ENCODE data around the gene STRIP2.
"Not testable (repeated sequence)": the region's sequence is repeated elsewhere in the genome, so short reads cannot be mapped to it uniquely, and the experiment has no call there.

Gene STRIP2, protein sequence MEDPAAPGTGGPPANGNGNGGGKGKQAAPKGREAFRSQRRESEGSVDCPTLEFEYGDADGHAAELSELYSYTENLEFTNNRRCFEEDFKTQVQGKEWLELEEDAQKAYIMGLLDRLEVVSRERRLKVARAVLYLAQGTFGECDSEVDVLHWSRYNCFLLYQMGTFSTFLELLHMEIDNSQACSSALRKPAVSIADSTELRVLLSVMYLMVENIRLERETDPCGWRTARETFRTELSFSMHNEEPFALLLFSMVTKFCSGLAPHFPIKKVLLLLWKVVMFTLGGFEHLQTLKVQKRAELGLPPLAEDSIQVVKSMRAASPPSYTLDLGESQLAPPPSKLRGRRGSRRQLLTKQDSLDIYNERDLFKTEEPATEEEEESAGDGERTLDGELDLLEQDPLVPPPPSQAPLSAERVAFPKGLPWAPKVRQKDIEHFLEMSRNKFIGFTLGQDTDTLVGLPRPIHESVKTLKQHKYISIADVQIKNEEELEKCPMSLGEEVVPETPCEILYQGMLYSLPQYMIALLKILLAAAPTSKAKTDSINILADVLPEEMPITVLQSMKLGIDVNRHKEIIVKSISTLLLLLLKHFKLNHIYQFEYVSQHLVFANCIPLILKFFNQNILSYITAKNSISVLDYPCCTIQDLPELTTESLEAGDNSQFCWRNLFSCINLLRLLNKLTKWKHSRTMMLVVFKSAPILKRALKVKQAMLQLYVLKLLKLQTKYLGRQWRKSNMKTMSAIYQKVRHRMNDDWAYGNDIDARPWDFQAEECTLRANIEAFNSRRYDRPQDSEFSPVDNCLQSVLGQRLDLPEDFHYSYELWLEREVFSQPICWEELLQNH

DNA sequence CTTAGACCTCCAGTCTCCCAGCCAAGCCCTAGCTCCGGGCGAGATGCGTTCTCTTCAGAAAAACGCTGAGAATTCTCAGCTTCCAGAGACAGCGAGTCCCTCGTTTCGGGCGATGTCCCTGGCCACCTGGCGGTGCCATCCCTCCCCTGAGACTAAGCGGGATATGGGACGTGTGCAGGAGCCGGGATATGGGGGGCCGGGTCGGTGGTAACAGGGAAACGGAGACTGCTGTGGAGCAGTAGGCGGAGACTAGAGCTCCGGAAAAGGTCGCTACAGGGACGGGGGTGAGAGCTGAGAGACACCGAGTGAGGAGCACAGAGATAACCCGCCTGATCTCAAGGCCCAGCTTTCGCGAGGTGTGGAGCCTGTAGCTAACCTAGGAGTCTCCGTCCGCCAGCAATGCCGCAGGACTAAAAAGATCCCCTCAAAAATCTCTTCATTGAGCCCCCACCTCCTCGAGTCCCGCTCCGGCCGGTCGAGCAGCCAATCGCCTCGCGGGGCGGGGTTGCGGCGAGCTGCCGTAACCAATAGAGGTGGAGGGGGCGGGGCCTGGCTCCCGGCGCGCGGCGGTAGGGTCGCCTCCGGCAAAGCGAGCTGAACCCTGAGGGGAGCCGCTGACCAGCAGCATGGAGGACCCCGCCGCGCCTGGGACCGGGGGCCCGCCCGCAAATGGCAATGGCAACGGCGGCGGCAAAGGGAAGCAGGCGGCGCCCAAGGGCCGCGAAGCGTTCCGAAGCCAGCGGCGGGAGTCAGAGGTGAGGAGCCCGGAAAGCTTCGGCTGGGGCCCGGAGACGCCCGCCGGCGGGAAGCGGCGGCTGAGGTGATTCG is at the start of gene STRIP2:
TSS of gene STRIP2 (plus strand) at position 586 of the 828 bp plus-strand sequence. CDS start at position 627, 41 bp downstream.
- DNase-seq (ENCODE audit: low spot score) = peak; percentile 97

DNA sequence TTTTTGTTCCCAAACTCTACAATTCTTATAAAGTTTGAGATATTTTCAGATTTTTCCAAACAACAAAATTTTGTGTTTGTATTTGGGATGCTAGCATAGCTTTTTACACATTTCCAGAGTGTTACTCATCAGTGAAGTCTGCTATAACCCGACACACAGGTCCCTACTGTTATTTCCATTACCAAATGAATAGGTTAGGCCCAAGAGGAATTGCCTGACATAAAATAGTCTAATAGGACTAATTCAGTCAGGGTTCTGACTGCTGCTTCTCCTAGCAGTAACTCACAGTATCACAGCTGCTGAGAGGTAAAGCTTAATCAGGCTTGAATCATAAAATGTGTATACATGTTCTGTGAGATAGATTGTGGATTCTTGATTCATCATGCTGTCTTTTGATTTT is 49.1 kb upstream of the STRIP2 start:
- DNase-seq (ENCODE audit: low spot score) = no peak

DNA sequence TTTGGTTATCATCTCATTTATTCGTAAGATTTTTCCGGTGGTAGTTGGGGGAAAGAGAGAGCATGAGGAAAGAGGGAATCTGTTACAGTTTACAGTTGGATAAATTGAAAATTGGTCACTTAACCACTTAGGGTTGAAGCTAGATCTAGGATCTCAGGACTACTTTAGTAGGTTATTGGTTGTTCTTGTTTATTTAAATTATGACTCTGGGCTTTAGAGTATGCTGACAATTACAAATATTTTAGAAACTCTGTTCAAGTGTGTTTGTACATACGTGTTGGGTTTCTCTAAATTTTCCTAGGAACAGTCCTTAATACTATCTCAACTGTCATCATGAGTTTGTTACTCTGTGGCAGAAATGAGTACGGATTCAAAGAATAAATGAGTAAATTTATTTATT is 48.6 kb upstream of the STRIP2 start:
- no peak for DNase-seq (ENCODE audit: low spot score)

DNA sequence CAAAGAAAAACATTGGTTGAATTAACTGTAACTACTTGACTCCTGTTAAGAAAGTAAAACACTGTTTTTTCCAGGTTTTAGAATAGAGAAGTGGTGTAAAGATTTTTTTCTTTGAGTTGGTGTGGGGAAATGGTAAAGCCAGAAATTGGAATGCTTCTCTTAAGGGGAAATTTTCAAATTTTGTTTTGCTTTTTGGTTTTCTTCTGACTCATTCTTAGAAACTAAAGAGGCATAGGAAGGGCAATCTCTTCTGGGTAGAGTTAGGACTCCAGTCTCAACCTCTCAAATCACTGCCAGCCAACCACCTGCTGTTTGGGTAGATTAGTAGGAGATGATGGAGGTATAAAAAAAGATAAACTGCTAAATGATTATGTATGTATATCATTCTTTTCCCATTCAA is 47.7 kb upstream of the STRIP2 start:
- no peak for DNase-seq (ENCODE audit: low spot score)

DNA sequence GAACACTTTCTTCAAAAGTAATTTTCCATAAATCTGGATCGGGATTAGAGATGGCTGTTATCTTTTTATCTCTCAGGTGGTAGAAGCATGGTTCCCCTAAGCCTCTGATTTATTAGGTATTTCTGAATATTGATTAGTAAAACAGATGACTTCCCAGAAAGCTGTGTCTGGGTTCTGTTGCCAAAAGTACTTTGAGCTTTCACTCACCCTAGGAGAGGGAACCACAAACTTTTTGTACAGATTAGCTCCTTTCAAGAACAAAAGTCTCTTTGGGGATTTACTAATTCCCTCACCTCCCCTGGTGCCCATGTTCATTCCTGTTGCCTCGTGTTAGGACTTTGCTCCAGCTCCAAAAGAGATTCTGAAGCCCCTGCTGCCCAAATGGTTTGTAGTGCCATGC is 46.7 kb upstream of the STRIP2 start:
- no peak for DNase-seq (ENCODE audit: low spot score)

DNA sequence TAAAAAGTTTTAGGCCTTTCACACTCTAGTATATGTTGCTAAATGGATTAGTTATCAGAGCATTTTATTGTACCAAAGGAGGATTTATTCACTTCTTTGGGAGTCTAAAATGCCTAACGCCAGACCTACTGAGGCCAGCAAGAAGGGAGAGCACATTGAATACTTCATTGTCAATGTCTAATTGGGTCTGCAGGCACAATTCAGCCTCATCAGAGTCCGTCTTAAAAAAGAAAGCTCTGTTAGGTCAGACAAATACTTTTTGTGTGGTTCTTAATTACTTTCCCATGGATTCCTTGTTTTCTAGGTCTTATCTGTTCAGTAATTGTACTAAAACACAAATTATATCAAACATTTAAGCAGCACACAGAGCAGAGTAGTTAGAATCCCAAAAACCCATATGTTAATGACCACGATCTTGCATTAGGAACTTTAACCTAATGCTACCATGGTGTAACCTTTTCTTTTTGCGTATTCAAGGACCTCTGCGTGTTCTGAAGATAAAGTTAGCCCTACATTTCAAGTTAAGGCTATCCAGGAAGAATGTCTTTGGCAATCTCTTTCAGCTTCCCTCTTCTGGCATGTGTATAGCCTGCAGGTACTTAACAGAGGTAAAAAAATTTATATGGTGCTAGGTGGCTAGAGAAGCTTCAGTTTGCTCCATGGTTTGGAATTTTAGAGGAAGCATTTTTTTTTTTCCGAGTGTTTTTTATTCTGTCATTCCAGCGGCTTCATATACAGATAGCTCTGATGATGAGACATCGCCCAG is 45.7 kb upstream of the STRIP2 start:
- DNase-seq (ENCODE audit: low spot score) = no peak

DNA sequence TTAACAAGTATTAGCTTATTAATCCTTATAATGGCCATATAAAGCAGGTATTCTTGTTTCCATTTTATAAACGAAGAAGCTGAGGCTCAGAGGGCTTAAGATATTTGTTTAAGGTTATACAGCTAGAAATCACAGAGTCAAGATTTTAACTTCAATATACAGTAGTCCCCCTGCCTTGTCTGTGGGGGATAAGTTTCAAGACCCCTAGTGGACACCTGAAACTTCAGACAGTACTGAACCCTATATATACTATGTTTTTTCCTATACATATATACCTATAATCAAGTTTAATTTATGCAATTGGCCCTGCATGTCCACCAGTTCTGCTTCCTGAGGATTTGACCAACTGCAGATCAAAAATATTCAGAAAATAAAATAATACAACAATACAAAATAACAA is 44.4 kb upstream of the STRIP2 start:
- DNase-seq (ENCODE audit: low spot score) = no peak

DNA sequence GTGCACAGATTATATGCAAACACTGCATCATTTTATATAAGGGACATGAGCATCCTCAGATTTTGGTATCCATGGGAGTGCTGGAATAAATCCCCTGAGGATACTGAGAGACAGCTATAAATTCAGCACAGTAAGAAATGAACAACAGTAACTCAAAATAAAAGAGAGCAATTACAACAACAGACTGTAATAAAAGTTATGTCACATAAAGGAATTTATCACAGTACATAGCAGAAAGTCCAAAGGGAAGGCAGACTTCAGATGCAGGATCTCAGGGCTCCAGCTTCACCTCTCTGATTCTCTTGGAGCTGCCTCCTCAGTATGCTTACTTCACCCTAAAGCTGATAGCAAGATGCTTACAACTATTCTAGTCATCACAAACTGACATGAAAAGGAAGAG is 43.9 kb upstream of the STRIP2 start:
- DNase-seq (ENCODE audit: low spot score) = no peak

DNA sequence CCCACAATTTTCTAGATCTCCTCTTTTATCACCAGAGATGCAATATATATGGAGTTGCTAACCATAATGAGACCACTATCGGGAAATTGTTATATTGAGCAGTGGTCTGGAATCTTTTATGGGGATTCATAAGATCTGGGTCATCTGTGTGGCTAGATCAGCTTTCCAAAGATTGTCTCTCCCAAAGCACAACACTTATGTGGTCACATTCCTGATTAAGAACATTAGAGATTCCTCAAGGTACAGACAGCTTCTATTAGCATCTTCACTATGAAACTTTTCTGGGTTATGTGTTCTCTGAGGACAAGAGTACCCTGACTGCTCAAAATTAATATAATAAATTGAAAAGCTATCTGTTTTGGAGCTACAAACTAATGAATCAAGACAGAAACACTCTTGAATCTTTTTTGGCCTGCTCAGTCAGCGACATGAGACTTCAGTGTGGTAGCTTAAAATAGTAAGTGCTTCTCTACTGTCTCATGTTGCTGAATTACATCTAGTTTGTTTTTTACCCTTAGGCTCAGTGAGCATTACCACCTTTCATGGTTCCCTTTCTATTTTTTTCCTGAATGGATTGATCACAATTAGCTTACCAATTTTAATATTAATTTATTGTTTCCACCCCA is 42.6 kb upstream of the STRIP2 start:
- no peak for DNase-seq (ENCODE audit: low spot score)

DNA sequence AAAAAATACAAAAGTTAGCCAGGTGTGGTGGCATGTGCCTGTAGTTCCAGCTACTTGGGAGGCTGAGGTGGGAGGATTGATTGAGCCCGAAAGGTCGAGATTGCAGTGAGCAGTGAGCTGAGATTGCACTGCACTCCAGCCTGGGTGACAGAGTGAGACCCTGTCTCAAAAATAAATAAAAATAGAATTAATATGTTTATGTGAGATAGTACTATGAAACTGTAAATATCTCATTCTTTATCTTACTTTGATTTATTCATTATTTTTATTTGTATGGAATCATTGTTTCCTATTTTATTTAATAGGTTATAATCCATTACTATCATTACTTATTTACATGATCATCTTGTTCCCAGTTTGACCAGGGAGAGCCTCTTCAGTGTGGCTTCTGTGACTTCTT is 41.0 kb upstream of the STRIP2 start:
- DNase-seq (ENCODE audit: low spot score) = no peak

DNA sequence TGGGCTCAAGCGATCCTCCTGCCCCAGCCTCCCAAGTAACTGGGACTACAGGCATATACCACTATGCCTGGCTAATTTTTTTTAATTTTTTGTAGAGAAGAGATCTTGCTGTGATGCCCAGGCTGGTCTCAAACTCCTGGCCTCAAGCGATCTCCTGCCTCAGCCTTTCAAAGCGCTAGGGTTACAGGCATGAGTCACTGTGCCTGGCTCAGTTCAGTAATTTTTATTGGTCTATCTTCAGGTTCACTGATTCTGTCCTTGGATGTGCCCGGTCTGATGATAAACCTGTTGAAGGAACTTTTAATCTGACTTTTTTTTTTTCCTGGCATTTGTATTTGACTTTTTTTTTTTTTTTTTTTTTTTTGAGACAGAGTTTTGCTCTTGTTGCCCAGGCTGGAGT is 40.1 kb upstream of the STRIP2 start:
- DNase-seq (ENCODE audit: low spot score) = no peak

DNA sequence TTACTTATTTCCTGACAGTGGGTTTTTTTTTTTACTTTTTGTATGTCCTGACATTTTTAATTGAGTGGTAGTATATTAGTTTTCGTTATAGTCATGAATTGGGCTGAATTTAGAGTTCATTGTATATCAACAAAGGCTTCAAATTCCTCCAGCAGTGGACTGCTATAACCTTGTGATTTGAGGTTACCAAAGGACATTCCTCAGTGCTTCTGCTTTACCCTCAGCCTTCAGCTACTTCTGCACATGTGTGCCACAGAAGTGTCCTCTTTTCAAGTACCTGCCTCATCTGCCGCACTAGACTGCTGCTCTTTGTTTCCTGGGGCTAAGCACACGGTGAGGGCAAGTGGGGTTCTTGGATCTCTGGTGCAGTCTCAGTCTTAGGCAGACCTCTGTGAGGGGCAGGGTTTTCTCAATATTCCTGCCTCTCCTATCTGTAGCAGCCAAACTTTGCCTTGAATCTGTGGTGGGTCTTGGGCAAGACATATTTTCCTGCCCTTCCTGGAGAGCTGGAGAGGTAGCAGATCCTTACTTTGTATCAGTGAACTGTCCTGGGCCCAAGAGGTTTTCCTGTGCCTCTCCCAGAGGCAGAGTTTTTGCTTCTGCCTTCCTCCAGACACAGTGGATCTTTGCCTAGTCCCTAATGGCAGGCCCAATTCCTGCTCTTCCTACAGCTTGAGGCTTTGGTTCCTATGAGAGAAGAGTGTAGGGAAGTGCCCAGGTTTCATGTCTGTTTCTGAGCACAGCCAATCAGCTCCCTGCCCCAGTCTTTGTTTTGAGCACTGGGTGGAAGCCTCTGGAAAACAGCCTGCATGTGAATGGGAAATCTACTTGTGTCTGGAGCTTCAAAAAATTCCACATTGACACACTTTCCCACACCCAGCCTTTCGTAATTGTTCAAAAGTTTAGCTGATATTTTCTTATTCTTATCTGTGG is 39.0 kb upstream of the STRIP2 start:
- no peak for DNase-seq (ENCODE audit: low spot score)

DNA sequence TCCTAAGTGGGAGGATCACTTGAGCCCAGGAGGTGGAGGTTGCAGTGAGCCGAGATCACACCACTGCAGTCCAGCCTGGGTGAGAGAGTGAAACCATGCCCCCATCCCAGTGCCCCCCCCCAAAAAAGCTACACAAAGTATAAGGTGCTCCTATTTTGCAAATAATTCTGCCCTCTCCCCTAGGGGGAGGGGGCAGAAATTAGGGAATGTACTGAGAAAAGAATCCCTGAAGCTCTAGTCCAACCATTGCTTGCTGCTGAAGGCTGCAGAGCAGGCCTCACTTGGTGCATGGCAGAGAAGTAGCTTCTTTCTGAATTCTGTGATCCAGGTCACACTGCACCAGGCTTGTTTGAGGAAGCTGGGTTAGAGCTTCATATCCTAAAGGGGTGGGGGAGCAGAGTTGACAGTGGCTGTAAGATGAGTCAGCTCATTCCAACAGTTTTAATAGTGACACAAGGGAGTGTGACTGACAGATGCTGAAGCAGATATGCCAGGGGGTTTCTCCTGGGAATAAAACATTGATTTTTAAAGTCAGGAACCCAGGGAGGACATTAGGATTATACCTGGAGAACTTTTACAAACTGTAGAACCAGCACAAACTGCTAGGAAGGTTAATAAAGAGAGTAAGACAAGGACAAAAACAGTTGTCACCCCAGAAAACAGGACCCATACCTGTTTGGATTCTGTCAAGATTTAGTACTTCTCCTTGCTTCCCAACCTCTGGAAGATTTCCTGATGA is 32.8 kb upstream of the STRIP2 start:
- no peak for DNase-seq (ENCODE audit: low spot score)

DNA sequence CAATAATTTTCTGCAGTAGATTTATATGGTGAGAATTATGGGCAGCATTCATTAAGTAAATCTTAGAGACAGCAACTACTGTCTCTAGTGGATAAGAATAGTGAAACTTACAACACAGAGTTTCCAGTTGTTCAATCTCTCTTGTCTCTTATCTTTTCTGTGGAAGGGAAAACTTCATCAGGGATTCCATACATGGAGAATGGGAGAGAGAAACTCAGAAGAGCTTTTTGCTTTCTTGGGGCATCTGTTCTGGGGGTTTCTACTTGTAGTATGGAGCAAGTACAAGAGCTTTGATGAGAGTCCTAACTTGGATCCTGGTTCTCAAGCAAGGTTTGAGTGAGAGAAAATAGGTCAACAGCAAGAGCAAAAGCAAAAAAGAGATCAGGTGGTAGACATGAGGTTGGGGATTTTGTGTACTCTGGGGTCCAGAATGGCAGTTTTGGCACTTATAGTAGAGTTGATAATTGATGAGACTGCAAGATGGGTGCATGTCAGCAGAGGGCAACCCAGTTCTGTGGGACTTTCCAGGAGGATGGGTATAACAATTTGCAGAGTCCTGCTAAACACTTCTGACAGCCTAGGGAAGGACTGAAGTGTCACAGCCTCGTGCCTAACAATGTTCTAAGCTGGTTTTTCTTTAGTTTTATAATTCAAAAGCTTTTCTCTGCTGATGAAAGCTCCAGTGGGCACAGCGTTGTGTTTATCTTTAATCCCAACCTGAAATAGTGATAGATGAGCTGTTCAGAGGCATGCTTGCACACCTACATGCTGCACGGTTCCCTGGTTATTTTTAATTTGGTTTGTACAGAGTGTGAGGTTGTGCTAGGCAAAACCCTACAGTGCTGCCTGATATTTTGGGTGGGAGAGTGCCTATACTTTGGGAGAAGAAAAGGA is 32.0 kb upstream of the STRIP2 start:
- no peak for DNase-seq (ENCODE audit: low spot score)

DNA sequence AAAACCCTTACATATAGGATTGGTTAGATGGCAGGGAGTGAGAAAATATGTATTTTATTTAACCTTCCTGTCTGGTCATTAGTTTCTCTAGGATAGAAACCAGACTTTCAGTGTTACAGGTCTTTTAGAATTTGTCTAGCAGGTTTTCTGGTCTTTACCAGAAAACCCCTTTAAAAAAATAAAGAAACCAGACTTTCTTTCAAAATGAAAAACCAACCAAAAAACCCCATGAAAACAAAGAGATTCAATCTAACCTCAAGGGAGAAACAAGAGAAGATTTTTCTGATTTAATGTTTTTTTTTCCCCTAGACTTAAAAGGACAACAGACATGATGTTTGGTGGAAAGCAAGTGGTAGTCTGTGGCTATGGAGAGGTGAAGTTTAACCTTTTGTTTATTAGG is 28.7 kb upstream of the STRIP2 start:
- DNase-seq (ENCODE audit: low spot score) = no peak

DNA sequence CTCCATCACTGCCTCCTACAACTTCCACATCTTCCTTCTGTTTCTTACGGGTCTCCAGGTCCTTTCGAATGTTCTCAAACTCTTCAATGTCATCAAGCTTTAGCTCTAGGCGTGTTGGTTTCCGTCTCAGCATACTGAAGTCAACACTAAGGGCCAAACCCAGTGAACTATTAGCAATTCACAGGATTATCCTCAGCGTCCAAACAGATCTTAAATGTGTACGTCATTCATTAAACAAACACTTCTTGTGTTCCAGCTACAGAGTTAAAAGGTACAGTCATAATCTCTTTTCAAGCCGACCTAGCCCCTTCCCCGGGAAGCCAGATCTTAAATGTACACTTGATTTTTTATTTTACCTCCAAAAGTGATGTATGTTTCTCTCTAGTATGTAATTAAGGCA is 24.0 kb upstream of the STRIP2 start:
- DNase-seq (ENCODE audit: low spot score) = not testable (repeated sequence)

DNA sequence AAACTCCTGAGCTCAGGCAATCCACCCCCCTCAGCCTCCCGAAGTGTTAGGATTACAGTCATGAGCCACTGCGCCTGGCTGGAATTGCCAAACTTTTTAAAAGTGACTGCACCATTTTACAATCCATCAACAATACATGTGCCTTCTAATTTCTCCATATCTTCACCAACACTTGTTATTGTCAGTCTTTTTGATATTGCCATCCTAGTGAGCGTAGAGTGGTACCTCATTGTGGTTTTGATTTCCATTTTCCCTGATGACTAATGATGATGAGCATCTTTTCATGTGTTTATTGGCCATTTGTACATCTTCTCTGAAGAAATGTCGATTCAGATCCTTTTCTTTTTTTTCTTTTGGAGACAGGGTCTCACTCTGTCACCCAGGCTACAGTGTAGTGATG is 21.7 kb upstream of the STRIP2 start:
- no peak for DNase-seq (ENCODE audit: low spot score)

DNA sequence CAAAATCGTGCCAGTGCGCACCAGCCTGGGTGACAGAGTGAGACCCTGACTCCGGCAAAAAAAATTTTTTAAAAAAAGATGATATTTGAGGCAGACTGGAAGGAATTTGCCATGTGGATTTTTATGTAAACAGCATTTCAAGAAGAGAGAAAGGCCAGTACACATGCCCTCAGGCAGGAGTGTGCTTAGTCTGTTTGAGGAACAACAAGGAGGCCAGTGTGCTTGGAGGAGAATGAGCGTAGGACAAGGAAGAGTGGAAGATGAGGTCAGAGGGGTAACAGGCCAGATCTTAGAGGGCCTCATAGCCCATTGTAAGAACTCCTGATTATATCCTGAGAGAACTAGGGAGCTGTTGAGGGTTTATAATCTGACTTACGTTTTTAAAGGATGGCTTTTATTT is 17.2 kb upstream of the STRIP2 start:
- DNase-seq (ENCODE audit: low spot score) = no peak

Data from ecto neural progenitor cell (in vitro differentiated cells).